OCI-LY3 (cell line): ENCODE data around the gene CFAP77.

ENCODE experiments used
- H2AFZ ChIP-seq: fragments of 200-600, 300-600 bp; shearing (Covaris generic); 2 replicates; pipeline ENCODE4 v1.6.0; 2014; ENCODE audit warnings: antibody characterized with exemption, low read depth, low read length
- H3K27ac ChIP-seq: fragments of 200-600, 300-600 bp; sonication (generic); 2 replicates; pipeline ENCODE4 v1.5.1; 2014; ENCODE audit warnings: mild to moderate bottlenecking, low read length, moderate library complexity, mixed read lengths
- H3K27me3 ChIP-seq: fragments of 200-600, 300-600 bp; sonication (generic); 2 replicates; pipeline ENCODE4 v1.6.1; 2014; ENCODE audit warnings: low read depth, low read length, mixed read lengths
- H3K36me3 ChIP-seq: fragments of 200-600, 300-600 bp; sonication (generic); replicated peaks from 2 replicates; pipeline ENCODE3; 2014; ENCODE audit warnings: low read depth, low read length, mixed read lengths
- H3K4me1 ChIP-seq: fragments of 300-600, 200-600 bp; sonication (generic); 2 replicates; pipeline ENCODE4 v1.6.1; 2014; ENCODE audit warnings: low read length, mixed read lengths
- H3K4me2 ChIP-seq: fragments of 200-600, 300-600 bp; sonication (generic); 2 replicates; pipeline ENCODE4 v1.6.1; 2014; ENCODE audit warnings: low read length, mixed read lengths
- H3K4me3 ChIP-seq: fragments of 300-600, 200-600 bp; sonication (generic); 2 replicates; pipeline ENCODE4 v1.5.1; 2014; ENCODE audit warnings: antibody characterized with exemption, mild to moderate bottlenecking, low read length, moderate library complexity
- H3K79me2 ChIP-seq: fragments of 300-600, 200-600 bp; shearing (Covaris generic); 2 replicates; pipeline ENCODE4 v1.6.1; 2014; ENCODE audit warnings: mild to moderate bottlenecking, low read length, mixed read lengths
- H3K9ac ChIP-seq: fragments of 300-600, 200-600 bp; shearing (Covaris generic); 2 replicates; pipeline ENCODE4 v1.6.0; 2014; ENCODE audit warnings: mild to moderate bottlenecking, low read length, moderate library complexity
- H3K9me3 ChIP-seq: fragments of 200-600, 300-600 bp; shearing (Covaris generic); 2 replicates; pipeline ENCODE4 v1.6.1; 2014; ENCODE audit warnings: low read length, mixed read lengths; ENCODE audit not compliant: insufficient read depth
- H4K20me1 ChIP-seq: fragments of 200-600, 300-600 bp; sonication (generic); 2 replicates; pipeline ENCODE4 v1.6.1; 2016; ENCODE audit warnings: low read length, mixed read lengths; ENCODE audit not compliant: insufficient read depth
- EZH2phosphoT487 ChIP-seq: fragments of 200-600 bp; shearing (Covaris generic); IDR thresholded peaks from 2 replicates; pipeline ENCODE4 v1.6.1; 2018; ENCODE audit warnings: antibody characterized with exemption, mixed run types, low read depth
- TF ChIP-seq, protein P1 (sequence below): fragments of 200-600, 300-600 bp; sonication (generic); IDR thresholded peaks from 2 replicates; pipeline ENCODE4 v1.5.1; 2014; ENCODE audit warnings: antibody characterized with exemption, low read length, low read depth

Gene CFAP77

DNA sequence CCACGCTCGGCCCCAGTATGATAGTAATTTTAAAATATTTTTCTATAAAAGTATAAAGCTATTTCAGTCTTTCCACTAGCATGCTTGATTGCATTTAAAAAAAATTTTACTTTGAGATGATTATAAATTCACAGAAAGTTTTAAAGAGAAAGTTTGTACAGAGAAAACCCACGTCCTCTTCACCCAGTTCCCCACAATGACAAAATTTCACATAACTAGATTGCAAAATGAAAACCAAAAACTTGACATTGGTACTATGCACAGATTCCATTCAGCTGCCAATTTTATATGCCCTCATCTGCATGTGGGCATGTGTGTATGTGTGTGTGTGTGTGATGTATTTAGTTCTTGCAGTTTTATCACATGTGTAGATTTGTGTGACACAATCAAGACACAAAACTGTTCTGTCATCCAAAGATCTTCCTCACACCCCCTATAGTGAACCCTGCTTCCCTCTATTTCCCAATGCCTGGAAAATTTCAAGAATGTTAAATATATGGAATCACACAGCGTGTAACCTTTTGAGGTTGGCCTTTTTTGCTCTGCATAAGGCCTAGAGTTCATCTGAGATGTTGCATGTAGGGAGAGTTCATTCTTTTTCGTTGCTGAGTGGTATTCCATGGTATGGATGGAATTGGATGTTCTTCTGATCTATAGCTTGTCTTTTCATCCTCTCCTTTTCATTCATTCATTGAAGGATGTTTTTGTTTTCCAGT is 115.5 kb downstream of the CFAP77 start:
- Histone ChIP-seq H3K4me3 (no peak overlapping the region), H3K79me2 (no peaks in the 10 kb centered on the region), H3K27me3 (no peaks in the 10 kb centered on the region)

GRCh38 chr9:132531195-132531594 is 121.2 kb downstream of the CFAP77 start:
- no peaks in the 10 kb centered on the region for H3K36me3 ChIP-seq
- H3K4me3 ChIP-seq, result no peak overlapping the region
- H3K9ac ChIP-seq, result no peak overlapping the region
- no peak overlapping the region for H2AFZ ChIP-seq
- no peaks in the 10 kb centered on the region for H3K9me3 ChIP-seq
- no peak for TF ChIP-seq EZH2phosphoT487
- TF ChIP-seq, protein P1, sequence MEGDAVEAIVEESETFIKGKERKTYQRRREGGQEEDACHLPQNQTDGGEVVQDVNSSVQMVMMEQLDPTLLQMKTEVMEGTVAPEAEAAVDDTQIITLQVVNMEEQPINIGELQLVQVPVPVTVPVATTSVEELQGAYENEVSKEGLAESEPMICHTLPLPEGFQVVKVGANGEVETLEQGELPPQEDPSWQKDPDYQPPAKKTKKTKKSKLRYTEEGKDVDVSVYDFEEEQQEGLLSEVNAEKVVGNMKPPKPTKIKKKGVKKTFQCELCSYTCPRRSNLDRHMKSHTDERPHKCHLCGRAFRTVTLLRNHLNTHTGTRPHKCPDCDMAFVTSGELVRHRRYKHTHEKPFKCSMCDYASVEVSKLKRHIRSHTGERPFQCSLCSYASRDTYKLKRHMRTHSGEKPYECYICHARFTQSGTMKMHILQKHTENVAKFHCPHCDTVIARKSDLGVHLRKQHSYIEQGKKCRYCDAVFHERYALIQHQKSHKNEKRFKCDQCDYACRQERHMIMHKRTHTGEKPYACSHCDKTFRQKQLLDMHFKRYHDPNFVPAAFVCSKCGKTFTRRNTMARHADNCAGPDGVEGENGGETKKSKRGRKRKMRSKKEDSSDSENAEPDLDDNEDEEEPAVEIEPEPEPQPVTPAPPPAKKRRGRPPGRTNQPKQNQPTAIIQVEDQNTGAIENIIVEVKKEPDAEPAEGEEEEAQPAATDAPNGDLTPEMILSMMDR, result no peak
- H3K4me2 ChIP-seq, result no peak overlapping the region
- H3K4me1 ChIP-seq, result no peaks in the 10 kb centered on the region
- peaks cover 2% of the 10 kb centered on the region; the same call in 1 of the 2 replicates for H3K27me3 ChIP-seq
- no peaks in the 10 kb centered on the region for H4K20me1 ChIP-seq
- no peak overlapping the region for H3K27ac ChIP-seq
- H3K79me2 ChIP-seq, result no peaks in the 10 kb centered on the region

More for the DNA sequence above, 115.5 kb downstream of the CFAP77 start:
- no peak overlapping the region for H3K9ac ChIP-seq
- TF ChIP-seq, protein P1, result no peak
- TF ChIP-seq EZH2phosphoT487, result no peak
- no peak overlapping the region for H2AFZ ChIP-seq
- H3K27ac ChIP-seq, result no peak overlapping the region
- no peaks in the 10 kb centered on the region for H3K9me3 ChIP-seq
- no peaks in the 10 kb centered on the region for H3K4me1 ChIP-seq
- no peaks in the 10 kb centered on the region for H4K20me1 ChIP-seq
- no peak overlapping the region for H3K4me2 ChIP-seq
- no peaks in the 10 kb centered on the region for H3K36me3 ChIP-seq

DNA sequence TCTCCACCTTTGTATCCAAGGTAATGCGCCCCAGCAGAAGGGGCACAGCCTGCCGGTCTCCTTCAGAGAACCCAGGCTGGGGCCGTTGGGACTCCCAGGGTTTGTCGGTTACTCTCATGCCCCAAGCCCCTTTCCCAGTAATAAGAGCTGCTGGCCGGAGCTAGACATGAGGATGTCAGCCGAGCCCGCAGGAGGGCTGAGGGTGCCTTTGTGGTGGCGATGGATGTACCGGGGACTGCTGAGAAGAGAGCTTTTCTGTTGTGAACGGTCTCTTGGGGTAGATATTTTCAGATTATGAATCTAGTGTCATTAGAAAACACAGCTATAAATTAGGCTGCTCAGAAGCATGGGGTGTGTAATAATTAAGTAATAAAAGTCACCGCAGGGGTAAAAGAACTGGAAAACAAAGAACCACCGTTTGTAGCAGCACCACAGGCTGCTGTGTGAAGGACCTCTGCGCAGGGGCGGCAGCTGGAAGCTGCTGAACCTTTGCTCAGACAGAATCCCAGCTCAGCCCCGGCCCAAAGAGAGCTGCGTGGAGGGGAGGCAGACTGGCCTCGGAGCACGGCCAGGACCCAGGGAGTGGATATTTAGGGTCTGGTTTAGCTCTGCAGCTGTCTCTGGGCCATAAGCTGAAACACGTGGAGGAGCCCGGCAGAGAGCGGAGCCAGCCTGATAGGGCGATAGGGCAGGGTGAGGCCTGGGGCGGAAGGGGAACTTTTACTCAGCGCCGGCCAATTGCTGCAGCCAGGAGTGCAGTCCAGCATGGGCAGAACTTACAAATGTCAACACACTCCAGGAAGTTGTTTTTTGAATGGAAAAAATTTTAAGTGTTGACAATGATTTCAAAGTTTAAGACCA is 121.9 kb downstream of the CFAP77 start:
- H3K4me3 ChIP-seq, result no peak overlapping the region
- no peak for TF ChIP-seq EZH2phosphoT487
- TF ChIP-seq, protein P1, result no peak
- no peaks in the 10 kb centered on the region for H3K9me3 ChIP-seq
- no peak overlapping the region for H2AFZ ChIP-seq
- peaks cover 2% of the 10 kb centered on the region; the same call in 1 of the 2 replicates for H3K27me3 ChIP-seq
- H3K36me3 ChIP-seq, result no peaks in the 10 kb centered on the region
- no peak overlapping the region for H3K9ac ChIP-seq
- no peaks in the 10 kb centered on the region for H3K79me2 ChIP-seq
- H3K27ac ChIP-seq, result no peak overlapping the region
- no peaks in the 10 kb centered on the region for H3K4me1 ChIP-seq
- no peaks in the 10 kb centered on the region for H4K20me1 ChIP-seq
- no peak overlapping the region for H3K4me2 ChIP-seq

GRCh38 chr9:132534832-132535231 is 124.8 kb downstream of the CFAP77 start:
- H3K36me3 ChIP-seq, result no peaks in the 10 kb centered on the region
- no peak overlapping the region for H3K9ac ChIP-seq
- H3K27me3 ChIP-seq, result peaks cover 2% of the 10 kb centered on the region; the same call in 1 of the 2 replicates
- no peak overlapping the region for H3K4me2 ChIP-seq
- H2AFZ ChIP-seq, result no peak overlapping the region
- no peak overlapping the region for H3K4me3 ChIP-seq
- no peak for TF ChIP-seq EZH2phosphoT487
- TF ChIP-seq, protein P1, result no peak
- no peaks in the 10 kb centered on the region for H4K20me1 ChIP-seq
- no peaks in the 10 kb centered on the region for H3K4me1 ChIP-seq
- H3K79me2 ChIP-seq, result no peaks in the 10 kb centered on the region
- no peak overlapping the region for H3K27ac ChIP-seq
- H3K9me3 ChIP-seq, result no peaks in the 10 kb centered on the region
